ENCODE data around the gene KLHL26. TPM values are rescaled to one million over a fixed set of nuclear protein-coding genes. Genes with fewer than 3 reads are reported as not detected.

KLHL26 gene
- polyA plus RNA-seq, 3 donors = 1.6 to 3.2 (median 2.0) TPM

DNA sequence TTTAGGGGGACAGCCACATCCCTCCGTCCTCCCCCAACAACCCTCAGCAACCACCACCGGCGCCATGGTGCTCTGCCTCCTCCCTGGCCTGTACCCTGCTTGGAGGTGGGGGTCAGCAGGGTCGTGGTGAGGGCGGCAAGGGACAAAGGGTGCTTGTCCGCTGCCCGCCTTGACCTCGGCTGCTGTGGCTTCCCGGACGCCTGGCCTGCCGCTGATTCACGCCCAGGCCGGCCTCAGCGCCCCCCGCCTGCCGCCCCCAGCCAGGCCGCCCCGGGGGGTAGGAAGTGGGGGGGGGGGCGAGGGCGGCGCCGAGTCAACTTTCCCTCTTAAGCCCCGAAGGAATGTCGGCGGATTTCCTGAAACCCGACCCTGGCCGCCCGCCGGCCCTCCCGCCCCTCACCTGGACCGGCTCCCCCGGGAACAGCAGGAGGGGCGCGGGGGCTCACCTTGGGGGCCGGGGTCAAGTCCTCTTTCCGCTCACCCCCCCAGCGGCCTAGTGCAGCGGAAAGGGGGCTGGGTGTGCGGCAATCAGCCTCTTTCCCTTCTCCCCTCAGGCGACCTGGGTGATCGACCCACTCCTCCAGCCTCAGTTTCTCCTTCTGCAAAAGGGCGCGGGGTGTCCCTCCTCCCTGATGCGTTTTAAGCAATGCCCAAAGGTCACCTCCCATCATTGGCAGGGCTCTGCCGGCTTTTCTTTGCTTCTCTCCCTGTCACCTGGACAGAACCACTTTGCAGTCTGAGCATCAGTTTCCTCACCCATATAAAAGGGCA lies 26.1 kb upstream of the KLHL26 start:
- Histone ChIP-seq H3K4me2 (replicated peaks; ENCODE audit: extremely low read depth, low read length, poor library complexity, severe bottlenecking) (no peak overlapping the region), H3K9ac (ENCODE audit: insufficient read depth, low read length, poor library complexity, severe bottlenecking) (no peak overlapping the region), H3K27ac (ENCODE audit: low read depth in 1 of 2, low read length in 2 of 2) (no peak overlapping the region), H3K9me3 (replicated peaks in 1 of 2; ENCODE audit: control insufficient read depth in 1 of 2, insufficient read depth in 1 of 2, low read length in 2 of 2) (peaks cover 0 to 36% of the 10 kb centered on the region in 2 donors), H3K27me3 (ENCODE audit: control insufficient read depth in 2 of 2, insufficient read depth in 2 of 2, low read length in 2 of 2) (peaks cover 75 to 85% of the 10 kb centered on the region in 2 donors), H4K20me1 (ENCODE audit: insufficient read depth, low read length) (no peaks in the 10 kb centered on the region), H3K79me2 (ENCODE audit: insufficient read depth, low read length) (no peaks in the 10 kb centered on the region), H2AFZ (ENCODE audit: insufficient read depth, low read depth, low read length, poor library complexity, severe bottlenecking) (no peak overlapping the region), H3K4me3 (replicated peaks in 1 of 3; ENCODE audit: low read depth in 2 of 3, low read length in 3 of 3) (no peak overlapping the region), H3K36me3 (replicated peaks in 1 of 2; ENCODE audit: control insufficient read depth in 1 of 2, insufficient read depth in 2 of 2, low read length in 2 of 2) (no peaks in the 10 kb centered on the region), H3K4me1 (ENCODE audit: control insufficient read depth in 1 of 2, insufficient read depth in 2 of 2, low read length in 2 of 2) (peaks cover 0 to 9% of the 10 kb centered on the region in 2 donors)
- Mint-ChIP-seq H3K9me3 (peaks cover 0 to 29% (median 14%) of the 10 kb centered on the region in 7 donors), H3K4me3 (peak overlapping the region in 1 of 2 donors; percentile 90), H3K27me3 (ENCODE audit: low read depth in 3 of 3) (peaks cover 80 to 94% (median 85%) of the 10 kb centered on the region in 3 donors), H3K4me1 (peaks cover 12% of the 10 kb centered on the region), H3K27ac (no peak overlapping the region), H3K36me3 (peaks cover 3% of the 10 kb centered on the region in 2 donors)
- no peak for TF ChIP-seq CTCF (IDR thresholded peaks at IDR 0.05)
- 1% methylated on average over 20 of the region's 45 CpGs for WGBS (ENCODE audit: insufficient coverage)
- intact Hi-C loops (cut with micrococcal nuclease) = no loop called here
- DNase-seq = no peak

DNA sequence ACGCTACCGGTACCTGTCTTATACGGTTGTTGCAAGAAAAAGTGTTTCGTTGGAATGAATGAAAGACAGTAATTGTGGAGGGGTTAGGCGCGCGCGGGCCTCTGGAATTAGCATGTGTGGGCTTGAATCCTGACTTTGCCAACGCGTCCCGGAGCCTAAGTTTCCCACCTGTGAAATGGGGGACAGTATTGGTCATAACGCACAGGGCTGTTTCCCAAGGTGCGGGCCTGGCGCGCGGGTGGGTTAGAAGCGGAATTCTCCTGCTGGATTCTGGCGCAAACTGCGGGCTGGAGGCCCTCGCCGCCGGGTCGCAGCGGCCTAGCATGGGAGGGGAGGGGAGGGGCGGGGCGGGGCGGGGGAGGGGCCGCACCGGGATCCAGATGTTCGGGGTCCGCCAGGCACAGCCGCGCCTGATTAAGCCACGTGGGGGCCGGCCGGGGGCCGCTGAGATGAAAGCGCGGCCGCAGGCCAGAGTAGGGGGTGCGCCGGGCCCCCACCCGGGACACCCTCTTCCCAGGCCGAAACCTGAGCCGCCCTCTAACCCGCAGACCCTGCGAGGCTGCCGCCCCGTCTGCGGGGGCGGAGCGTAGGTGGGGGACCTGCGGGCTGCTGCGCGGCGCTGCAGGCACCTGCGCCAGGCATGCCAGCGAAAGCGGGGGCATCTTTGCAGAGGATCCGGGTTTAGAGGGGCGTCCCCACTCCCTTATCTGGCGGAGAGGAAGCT lies 25.3 kb upstream of the KLHL26 start:
- Histone ChIP-seq H3K27ac (ENCODE audit: low read depth in 1 of 2, low read length in 2 of 2) (no peak overlapping the region), H3K4me2 (replicated peaks; ENCODE audit: extremely low read depth, low read length, poor library complexity, severe bottlenecking) (no peak overlapping the region), H3K36me3 (replicated peaks in 1 of 2; ENCODE audit: control insufficient read depth in 1 of 2, insufficient read depth in 2 of 2, low read length in 2 of 2) (no peaks in the 10 kb centered on the region), H2AFZ (ENCODE audit: insufficient read depth, low read depth, low read length, poor library complexity, severe bottlenecking) (no peak overlapping the region), H3K27me3 (ENCODE audit: control insufficient read depth in 2 of 2, insufficient read depth in 2 of 2, low read length in 2 of 2) (peaks cover 72 to 89% of the 10 kb centered on the region in 2 donors), H3K4me3 (replicated peaks in 1 of 3; ENCODE audit: low read depth in 2 of 3, low read length in 3 of 3) (no peak overlapping the region), H3K9ac (ENCODE audit: insufficient read depth, low read length, poor library complexity, severe bottlenecking) (no peak overlapping the region), H3K79me2 (ENCODE audit: insufficient read depth, low read length) (no peaks in the 10 kb centered on the region), H3K9me3 (replicated peaks in 1 of 2; ENCODE audit: control insufficient read depth in 1 of 2, insufficient read depth in 1 of 2, low read length in 2 of 2) (peaks cover 0 to 36% of the 10 kb centered on the region in 2 donors), H4K20me1 (ENCODE audit: insufficient read depth, low read length) (no peaks in the 10 kb centered on the region), H3K4me1 (ENCODE audit: control insufficient read depth in 1 of 2, insufficient read depth in 2 of 2, low read length in 2 of 2) (peaks cover 0 to 9% of the 10 kb centered on the region in 2 donors)
- TF ChIP-seq CTCF (IDR thresholded peaks at IDR 0.05) = no peak
- H3K9me3 Mint-ChIP-seq = peaks cover 0 to 29% (median 14%) of the 10 kb centered on the region in 7 donors
- H3K27ac Mint-ChIP-seq = no peak overlapping the region
- peaks cover 86 to 96% (median 92%) of the 10 kb centered on the region in 3 donors for H3K27me3 Mint-ChIP-seq (ENCODE audit: low read depth in 3 of 3)
- H3K4me3 Mint-ChIP-seq = peak overlapping the region in 1 of 2 donors; percentile 90
- H3K4me1 Mint-ChIP-seq = peaks cover 12% of the 10 kb centered on the region
- peaks cover 3% of the 10 kb centered on the region in 2 donors for H3K36me3 Mint-ChIP-seq
- intact Hi-C loops (cut with micrococcal nuclease) = no loop called here
- WGBS (ENCODE audit: insufficient coverage) = 1% methylated on average over 40 of the region's 62 CpGs
- no peak for DNase-seq

All from CD14-positive monocyte (primary cell).